HCT116 (cell line): Measurements from ENCODE around the gene CORO2B. TPM values are rescaled to one million over a fixed set of nuclear protein-coding genes. Genes with fewer than 3 reads are reported as not detected.

ENCODE experiments used
- ATAC-seq: fragments of 200-7000 bp; cut with Tn5 transposase; 2 replicates; pipeline ENCODE4 v1.9.1; 2020; ENCODE audit warnings: mild to moderate bottlenecking, moderate library complexity
- BruUV-seq: library from RNA; stranded (reverse); fragments of 400-500 nt; replicated peaks from 2 replicates; lab custom pipeline; 2021; lab: Mats Ljungman, UMichigan
- CTCF ChIA-PET: fragments of 300-600 bp; sonication (Branson Sonifier 250); formaldehyde crosslinking; loops from one replicate; lab custom pipeline; 2021; ENCODE audit warnings: antibody characterized with exemption; lab: Charles Lee
- POLR2A ChIA-PET: fragments of 300-600, 350-600 bp; sonication (Branson Sonifier 250); formaldehyde crosslinking; loops from one replicate; lab custom pipeline; 2021; ENCODE audit warnings: antibody characterized with exemption; lab: Charles Lee
- RAD21 ChIA-PET, 2 experiments: fragments of 300-600 bp; sonication (Branson Sonifier 250); formaldehyde crosslinking; loops; one replicate each; lab custom pipeline; 2023; ENCODE audit warnings: low total read pairs in 2 of 2; ENCODE audit not compliant: uncharacterized antibody in 2 of 2, unreplicated experiment in 2 of 2, low non-redundant PET in 1 of 2; lab: Charles Lee
- DNase-seq: peaks from one replicate; pipeline ENCODE4 v3.0.0-alpha.2; 2010; ENCODE audit warnings: low read depth, low spot score
- H2AFZ ChIP-seq: fragments of 200-600 bp; shearing (Covaris generic), sonication (generic); 2 replicates; pipeline ENCODE4 v1.6.1; 2017; ENCODE audit warnings: low read depth, mixed run types, mixed read lengths, antibody characterized with exemption, low read length; ENCODE audit not compliant: poor library complexity, severe bottlenecking
- H3K27ac ChIP-seq: 2 replicates; pipeline ENCODE4 v1.5.1; 2012; ENCODE audit warnings: low read depth, low read length
- H3K27me3 ChIP-seq: fragments of 200-600 bp; sonication (generic); 2 replicates; pipeline ENCODE4 v1.6.1; 2016; ENCODE audit warnings: mixed run types, low read length, mixed read lengths; ENCODE audit not compliant: insufficient read depth
- H3K36me3 ChIP-seq, 2 experiments: fragments of 200-500 bp in 1 of 2; fragments of 200-600 bp in 1 of 2; sonication (Bioruptor generic) in 1 of 2; sonication (generic) in 1 of 2; 2 replicates each; pipeline versions ENCODE4 v1.5.1 to v1.6.1; 2014 to 2016; ENCODE audit warnings: low read length in 2 of 2, inconsistent platforms in 1 of 2, mixed read lengths in 1 of 2, mixed run types in 1 of 2; ENCODE audit not compliant: insufficient read depth in 2 of 2, control insufficient read depth in 1 of 2
- H3K4me1 ChIP-seq, 2 experiments: fragments of 200-600 bp in 1 of 2; sonication (generic) in 1 of 2; 2 replicates each; pipeline versions ENCODE4 v1.5.1 to v1.6.1; 2012 to 2017; ENCODE audit warnings: low read length in 2 of 2, inconsistent platforms in 1 of 2, mild to moderate bottlenecking in 1 of 2, mixed read lengths in 1 of 2, mixed run types in 1 of 2, moderate library complexity in 1 of 2; ENCODE audit not compliant: insufficient read depth in 2 of 2, control insufficient read depth in 1 of 2
- H3K4me2 ChIP-seq: fragments of 200-600 bp; sonication (generic); 2 replicates; pipeline ENCODE4 v1.6.1; 2017; ENCODE audit warnings: mixed run types, low read length, mixed read lengths
- H3K4me3 ChIP-seq, 2 experiments: fragments of 200-600 bp in 1 of 2; sonication (generic) in 1 of 2; replicated peaks in 1 of 2; 2 replicates each; pipeline ENCODE4 v1.5.1; 2011 to 2016; ENCODE audit warnings: low read length in 2 of 2, control low read depth in 1 of 2, low read depth in 1 of 2, mild to moderate bottlenecking in 1 of 2, mixed read lengths in 1 of 2, mixed run types in 1 of 2
- H3K79me2 ChIP-seq: fragments of 200-600 bp; sonication (generic); 2 replicates; pipeline ENCODE4 v1.6.1; 2017; ENCODE audit warnings: mild to moderate bottlenecking, mixed run types, low read length, moderate library complexity, mixed read lengths; ENCODE audit not compliant: insufficient read depth
- H3K9ac ChIP-seq: fragments of 200-600 bp; sonication (generic); 2 replicates; pipeline ENCODE4 v1.6.1; 2016; ENCODE audit warnings: low read length, mixed read lengths
- H3K9me2 ChIP-seq: fragments of 200-600 bp; sonication (generic), shearing (Covaris generic); 2 replicates; pipeline ENCODE4 v1.6.1; 2017; ENCODE audit warnings: mixed run types, mild to moderate bottlenecking, moderate library complexity; ENCODE audit not compliant: insufficient read depth
- H3K9me3 ChIP-seq, 2 experiments: fragments of 200-500 bp in 1 of 2; fragments of 200-600 bp in 1 of 2; sonication (Bioruptor generic) in 1 of 2; sonication (generic) in 1 of 2; 2 replicates each; pipeline ENCODE4 v1.6.1; 2014 to 2017; ENCODE audit warnings: low read length in 2 of 2, mixed read lengths in 2 of 2, inconsistent platforms in 1 of 2, low read depth in 1 of 2, mild to moderate bottlenecking in 1 of 2, mixed run types in 1 of 2, moderate library complexity in 1 of 2; ENCODE audit not compliant: control insufficient read depth in 1 of 2, insufficient read depth in 1 of 2
- H4K20me1 ChIP-seq: fragments of 200-600 bp; sonication (generic), shearing (Covaris generic); 2 replicates; pipeline ENCODE4 v1.6.1; 2017; ENCODE audit warnings: mixed run types, mild to moderate bottlenecking, moderate library complexity; ENCODE audit not compliant: insufficient read depth
- ATF3 ChIP-seq: IDR thresholded peaks from 2 replicates; pipeline ENCODE4 v1.6.1; 2012
- CBX3 ChIP-seq: IDR thresholded peaks from 2 replicates; pipeline ENCODE4 v1.6.1; 2012; ENCODE audit warnings: low read depth
- CTCF ChIP-seq, 3 experiments: fragments of 200-600 bp in 1 of 3; sonication (generic) in 1 of 3; IDR thresholded peaks in 2 of 3; conservative IDR thresholded peaks in 1 of 3; 2 replicates each; pipeline ENCODE4 v1.5.1; 2012 to 2017; ENCODE audit warnings: low read depth in 2 of 3, low read length in 2 of 3, antibody characterized with exemption in 1 of 3, borderline replicate concordance in 1 of 3, control low read depth in 1 of 3, mild to moderate bottlenecking in 1 of 3, mixed read lengths in 1 of 3, mixed run types in 1 of 3, moderate library complexity in 1 of 3; ENCODE audit not compliant: insufficient read depth in 1 of 3
- EZH2phosphoT487 ChIP-seq: fragments of 200-600 bp; IDR thresholded peaks from 2 replicates; pipeline ENCODE4 v1.6.1; 2018; ENCODE audit warnings: antibody characterized with exemption, borderline replicate concordance
- FOSL1 ChIP-seq: IDR thresholded peaks from 2 replicates; pipeline ENCODE4 v1.6.1; 2012; ENCODE audit warnings: low read depth
- JUND ChIP-seq: IDR thresholded peaks from 2 replicates; pipeline ENCODE4 v1.6.1; 2012
- MAX ChIP-seq: IDR thresholded peaks from 2 replicates; pipeline ENCODE4 v1.6.1; 2012
- POLR2A ChIP-seq: IDR thresholded peaks from 2 replicates; pipeline ENCODE4 v1.7.0; 2011; ENCODE audit warnings: borderline replicate concordance; ENCODE audit not compliant: insufficient read depth, insufficient read length; ENCODE audit errors: extremely low read depth
- POLR2AphosphoS5 ChIP-seq: IDR thresholded peaks from 2 replicates; pipeline ENCODE4 v1.6.1; 2011; ENCODE audit warnings: mild to moderate bottlenecking, low read depth, low read length, moderate library complexity
- REST ChIP-seq: IDR thresholded peaks from 2 replicates; pipeline ENCODE4 v1.6.1; 2012; ENCODE audit warnings: low read depth
- SIN3A ChIP-seq: IDR thresholded peaks from 2 replicates; pipeline ENCODE4 v1.6.1; 2012; ENCODE audit warnings: low read depth
- SP1 ChIP-seq: IDR thresholded peaks from 2 replicates; pipeline ENCODE4 v1.6.1; 2012; ENCODE audit warnings: low read depth
- SRF ChIP-seq: IDR thresholded peaks from 2 replicates; pipeline ENCODE4 v1.6.1; 2012; ENCODE audit warnings: low read depth
- YY1 ChIP-seq: IDR thresholded peaks from 2 replicates; pipeline ENCODE4 v1.6.1; 2011; ENCODE audit warnings: low read length, low read depth, moderate library complexity, mild to moderate bottlenecking; ENCODE audit not compliant: insufficient replicate concordance; ENCODE audit errors: extremely low read depth
- ZBTB33 ChIP-seq: IDR thresholded peaks from 2 replicates; pipeline ENCODE4 v1.6.1; 2011; ENCODE audit warnings: mild to moderate bottlenecking, low read length, moderate library complexity; ENCODE audit not compliant: insufficient replicate concordance; ENCODE audit errors: extremely low read depth
- ZNF274 ChIP-seq: fragments of 200-500 bp; sonication (Bioruptor generic); IDR thresholded peaks from 2 replicates; pipeline ENCODE4 v1.6.1; 2014; ENCODE audit warnings: mild to moderate bottlenecking, low read depth, low read length, inconsistent platforms
- intact Hi-C: fragments of 100-400 bp; cut with micrococcal nuclease; formaldehyde crosslinking; loops from 2 replicates; pipeline ENCODE4 v1.10.0; 2022
- total RNA-seq: library from RNA; stranded (reverse); gene quantifications from one replicate; pipeline ENCODE4 v1.2.1, GENCODE V29; 2021; ENCODE audit not compliant: unreplicated experiment

Gene CORO2B
- total RNA-seq, 1 experiment from 2014 or later: 2.8 TPM

- ChIA-PET POLR2A (no interaction called here), CTCF (no interaction called here)
- no TSS peak for BruUV-seq
- intact Hi-C loops: no loop called here
- no peak overlapping the region for H3K4me2 ChIP-seq
- DNase-seq: no peak
- H3K4me1 ChIP-seq: no peaks in the 10 kb centered on the region
- no peak overlapping the region for H3K9ac ChIP-seq
- H3K27ac ChIP-seq: no peak overlapping the region
- H3K79me2 ChIP-seq: no peaks in the 10 kb centered on the region
- no peaks in the 10 kb centered on the region for H3K9me3 ChIP-seq
- H4K20me1 ChIP-seq: no peaks in the 10 kb centered on the region
- H3K36me3 ChIP-seq: no peaks in the 10 kb centered on the region
- H3K9me2 ChIP-seq: no peaks in the 10 kb centered on the region
- TF ChIP-seq JUND (no peak), ATF3 (no peak), POLR2A (no peak), POLR2AphosphoS5 (no peak), YY1 (no peak), ZBTB33 (no peak), SP1 (no peak), SIN3A (no peak), EZH2phosphoT487 (no peak), REST (no peak), FOSL1 (no peak), CTCF (IDR thresholded peaks at IDR 0.05 in 2 of 3, conservative IDR thresholded peaks at IDR 0.05 in 1 of 3; ENCODE audit: borderline replicate concordance in 1 of 3, insufficient read depth in 1 of 3, low read depth in 2 of 3, low read length in 2 of 3) (no peak), SRF (no peak), ZNF274 (no peak), MAX (no peak), CBX3 (no peak)
- TF ChIP-seq, all 23 proteins: peak for 0
- Histone ChIP-seq H3K27me3 (no peaks in the 10 kb centered on the region), H2AFZ (no peak overlapping the region), H3K4me3 (no peak overlapping the region)
- RAD21 ChIA-PET: no interaction called here
- no peak for ATAC-seq
These were observed 140.3 kb downstream of the CORO2B start for GRCh38 chr15:68719051-68719450.
